Raji (cell line): ENCODE measurements around the gene MAML3.

ENCODE experiments used
- POLR2A ChIP-seq: IDR thresholded peaks from 2 replicates; pipeline ENCODE4 v1.6.1; 2011; ENCODE audit warnings: low read depth, low read length, control low read depth; ENCODE audit not compliant: insufficient read depth

Gene MAML3

DNA sequence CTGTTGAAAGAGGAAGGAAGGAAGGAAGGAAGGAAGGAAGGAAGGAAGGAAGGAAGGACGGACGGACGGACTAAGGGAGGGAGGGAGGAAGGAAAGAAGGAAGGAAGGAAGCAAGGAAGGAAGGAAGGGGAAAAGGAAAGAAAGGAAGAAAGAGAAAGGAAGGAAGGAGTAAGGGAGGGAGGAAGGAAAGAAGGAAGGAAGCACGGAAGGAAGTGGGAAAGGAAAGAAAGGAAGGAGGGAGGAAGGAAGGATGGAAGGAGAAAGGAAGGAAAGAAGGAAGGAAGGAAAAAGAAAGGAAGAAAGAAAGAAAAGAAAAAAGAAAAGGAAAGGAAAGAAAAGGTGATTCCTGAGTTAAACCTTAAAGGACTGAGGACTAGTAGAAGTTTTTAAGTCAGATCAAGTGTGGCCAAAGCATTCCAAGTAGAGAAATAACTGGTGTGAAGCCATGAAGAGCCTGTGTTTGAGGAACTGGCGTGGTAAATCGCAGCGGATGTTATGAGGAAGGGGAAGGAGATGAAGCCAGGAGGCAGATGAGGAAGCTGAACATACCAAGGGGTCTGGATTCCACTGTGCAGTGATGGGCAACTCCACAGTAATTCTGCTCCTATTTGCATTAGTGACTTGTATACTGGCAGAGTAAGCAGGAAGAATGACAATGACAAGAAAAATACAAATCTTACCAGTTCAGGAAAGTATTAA, 324.9 kb downstream of the MAML3 start:
- no peak for TF ChIP-seq POLR2A

DNA sequence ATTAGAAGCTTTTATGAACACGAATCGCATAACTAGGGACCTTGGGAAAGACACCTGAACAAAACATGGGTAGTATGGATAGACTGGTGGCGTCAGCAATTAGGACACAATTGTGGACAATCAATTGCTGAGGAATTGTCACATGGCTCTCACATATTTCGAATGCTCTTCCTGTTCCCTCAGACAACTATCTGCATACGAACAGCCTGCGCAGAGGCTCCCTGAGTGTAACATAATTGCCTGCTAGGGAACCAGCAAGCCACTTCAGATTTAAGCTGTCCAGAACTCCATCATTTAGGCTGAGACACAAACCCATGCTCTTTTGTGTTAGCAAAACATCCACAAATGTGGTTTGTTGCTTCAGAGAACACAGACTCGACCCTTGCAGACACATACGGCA, 327.6 kb downstream of the MAML3 start:
- TF ChIP-seq POLR2A = no peak

DNA sequence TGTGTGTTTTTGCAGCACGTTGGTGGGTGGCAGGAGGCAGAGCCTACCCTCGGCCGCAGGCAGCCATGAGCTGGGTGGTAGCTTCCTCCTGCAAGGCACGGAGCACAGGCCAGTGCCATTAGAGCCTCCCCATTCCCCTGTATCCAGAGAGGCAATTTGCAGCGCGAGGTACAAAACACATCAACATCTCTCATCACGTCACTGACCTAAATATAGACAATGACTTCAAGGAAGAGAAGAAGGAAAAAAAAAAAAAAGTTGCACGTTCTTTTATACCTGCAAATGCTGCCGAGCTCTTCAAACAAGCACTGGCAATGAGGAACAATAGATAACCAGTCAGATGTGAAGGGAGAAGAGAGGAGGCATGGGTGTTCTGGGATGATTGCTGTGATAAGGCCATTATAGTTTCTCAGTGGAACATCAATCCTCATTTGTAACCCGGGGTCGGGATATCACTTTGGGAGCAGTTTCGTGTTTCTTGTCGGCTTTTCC, 328.4 kb downstream of the MAML3 start:
- TF ChIP-seq POLR2A = no peak

DNA sequence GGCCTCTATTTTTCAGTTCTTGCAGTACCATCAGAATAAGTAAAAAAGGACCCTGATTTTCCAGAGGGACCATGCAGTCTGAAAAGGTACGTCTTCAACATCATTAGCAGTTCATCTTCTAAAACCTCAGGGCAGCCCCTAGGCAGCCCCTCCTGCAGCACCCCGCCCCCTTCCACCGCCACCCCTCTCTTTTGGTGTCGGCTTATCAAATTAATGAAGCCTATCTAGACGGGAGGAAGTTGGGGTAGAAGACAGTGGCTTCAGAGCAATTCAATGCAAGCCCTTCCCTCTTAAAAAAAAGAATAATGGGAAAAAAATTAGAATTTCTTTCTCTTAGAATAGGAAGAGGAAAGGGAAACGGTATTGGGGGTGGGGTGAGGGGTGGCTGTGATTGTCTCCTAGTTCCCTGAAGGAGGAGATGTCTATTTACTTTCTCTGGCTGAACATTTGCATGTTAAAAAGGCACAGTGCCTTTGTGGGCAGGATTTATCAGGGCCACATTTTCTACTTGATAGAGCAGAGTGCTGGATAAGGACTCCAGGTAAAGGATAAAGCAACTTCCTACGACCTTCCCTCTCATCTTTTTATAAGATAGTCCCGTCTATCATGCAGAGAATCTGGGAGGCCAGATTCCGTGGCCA, 329.0 kb downstream of the MAML3 start:
- TF ChIP-seq POLR2A = no peak

DNA sequence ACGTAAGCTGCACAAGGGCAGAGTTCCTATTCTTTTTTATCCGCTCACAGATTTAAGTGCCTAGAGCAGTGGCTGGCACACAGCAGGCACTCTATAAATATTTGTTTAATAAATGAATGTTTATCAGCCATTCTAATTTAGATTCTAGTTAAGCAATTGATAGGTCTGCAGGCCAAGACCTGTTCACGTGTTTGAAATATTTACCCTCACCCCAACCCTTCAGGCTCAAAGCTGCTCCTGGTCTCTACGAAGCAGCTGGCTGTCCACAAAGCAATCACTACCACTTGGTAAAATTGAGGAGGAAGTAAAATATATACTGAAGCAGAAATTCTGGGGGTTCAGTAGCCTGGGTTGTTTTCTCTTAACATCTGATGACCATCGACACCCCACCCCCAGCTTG, 330.2 kb downstream of the MAML3 start:
- TF ChIP-seq POLR2A = no peak

DNA sequence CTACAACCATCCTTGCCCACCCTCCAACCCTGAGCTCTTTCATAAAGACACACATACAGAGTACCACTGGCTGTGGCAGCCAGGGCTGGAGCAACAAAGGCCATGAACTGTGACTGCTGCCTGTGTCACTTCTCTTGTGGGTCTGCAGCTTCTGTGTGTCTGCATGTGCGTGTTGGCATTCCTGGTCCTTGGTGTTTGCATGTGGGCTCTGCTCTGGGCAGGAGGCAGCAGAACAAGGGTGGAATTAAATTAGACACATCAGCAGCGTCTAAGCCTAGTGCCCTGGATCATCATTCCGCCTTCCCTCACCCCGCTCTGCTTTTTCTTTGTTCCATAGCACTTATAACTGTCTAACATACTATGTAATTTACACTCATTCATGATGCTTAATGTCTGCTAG, 330.6 kb downstream of the MAML3 start:
- TF ChIP-seq POLR2A = no peak

DNA sequence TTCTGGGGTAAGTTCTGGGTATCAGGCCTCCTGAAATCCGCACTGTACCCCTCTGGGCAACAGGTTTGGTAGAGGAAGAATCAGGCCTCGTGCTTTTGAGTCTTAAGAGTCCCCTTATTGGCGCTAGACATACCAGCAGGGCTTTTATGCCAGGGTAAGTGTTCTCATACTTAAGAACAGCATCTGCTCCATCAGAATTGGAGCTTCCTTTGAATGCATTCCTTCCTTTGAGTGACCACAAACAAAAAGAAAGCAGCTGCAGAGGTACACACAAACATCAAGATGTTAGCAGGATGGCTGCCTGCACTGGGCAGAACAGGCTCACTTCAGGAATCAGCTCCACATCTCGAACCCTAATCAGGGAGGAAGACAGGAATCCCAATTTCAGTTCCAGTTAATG, 331.6 kb downstream of the MAML3 start:
- no peak for TF ChIP-seq POLR2A

DNA sequence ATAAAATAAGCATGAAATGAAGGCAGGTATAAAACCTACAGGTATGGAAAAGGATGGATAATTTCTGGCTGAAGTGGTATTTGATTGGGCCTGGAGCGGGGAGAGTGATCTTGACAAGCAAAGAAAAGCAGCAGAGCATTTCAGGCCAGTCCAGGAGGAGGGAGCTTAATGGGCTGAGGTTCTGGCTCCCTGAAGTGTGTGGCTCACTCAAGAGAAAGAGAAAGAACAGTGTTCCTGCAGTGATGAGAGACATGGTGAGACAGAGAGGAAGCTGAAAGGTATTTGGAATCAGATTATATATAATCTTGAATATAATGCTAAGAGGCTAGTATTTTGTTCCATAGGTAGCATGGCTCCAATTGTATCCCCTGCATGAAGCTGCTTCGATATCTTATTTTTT, 334.9 kb downstream of the MAML3 start:
- no peak for TF ChIP-seq POLR2A

DNA sequence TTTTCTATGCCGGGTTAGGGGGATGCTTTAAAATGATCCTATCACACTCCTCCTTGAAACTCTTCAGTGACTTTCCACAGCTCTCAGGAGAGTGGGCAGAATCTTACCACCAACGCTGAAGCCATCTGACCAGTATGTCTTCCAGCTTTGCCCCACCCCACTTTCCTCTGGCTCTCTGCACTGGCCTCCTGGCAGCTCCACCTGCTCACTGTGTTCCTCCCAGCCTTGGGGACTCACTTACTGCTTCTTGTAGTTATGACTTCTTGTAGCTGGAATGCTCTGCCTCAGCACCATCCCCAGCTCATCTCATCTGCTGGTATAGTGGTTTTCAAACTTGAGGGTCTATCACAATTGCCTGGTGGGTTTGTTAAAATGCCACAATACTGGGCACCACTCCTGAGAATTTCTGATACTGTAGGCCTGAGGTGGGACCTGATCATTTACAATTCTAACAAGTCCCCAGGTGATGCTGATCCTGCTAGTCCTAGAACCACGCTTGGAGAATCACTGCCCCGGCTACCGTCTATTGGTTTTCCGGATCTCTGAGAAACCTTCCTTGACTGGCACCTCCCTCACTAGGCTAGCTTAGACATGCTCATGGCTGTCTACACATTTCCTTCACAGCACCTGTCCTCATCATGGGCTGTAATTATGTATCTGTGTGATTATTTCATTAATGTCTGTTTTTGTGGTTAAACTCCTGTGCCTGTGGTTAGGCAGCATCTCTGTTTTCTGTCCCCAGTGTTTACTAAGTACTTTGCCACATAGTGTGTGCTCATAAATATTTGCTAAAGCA, 336.1 kb downstream of the MAML3 start:
- TF ChIP-seq POLR2A = no peak

DNA sequence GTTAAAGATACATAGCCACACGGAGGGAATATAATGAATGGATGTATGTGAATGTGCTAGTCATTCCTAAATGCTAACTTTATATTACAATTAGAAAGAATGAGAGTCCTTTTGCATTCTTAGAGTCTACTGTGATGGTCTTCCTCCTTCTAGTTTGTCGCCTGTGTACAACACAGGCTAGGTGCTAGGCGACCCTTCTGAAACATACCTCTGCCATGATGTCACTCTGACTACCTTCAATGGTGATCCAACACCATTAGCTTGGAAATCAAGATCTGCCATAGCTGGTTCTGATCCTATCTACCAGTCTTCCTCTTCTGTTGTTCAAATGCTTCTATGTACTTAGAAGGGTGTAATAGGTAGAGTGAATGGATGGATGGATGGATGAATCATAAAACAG, 337.1 kb downstream of the MAML3 start:
- no peak for TF ChIP-seq POLR2A

DNA sequence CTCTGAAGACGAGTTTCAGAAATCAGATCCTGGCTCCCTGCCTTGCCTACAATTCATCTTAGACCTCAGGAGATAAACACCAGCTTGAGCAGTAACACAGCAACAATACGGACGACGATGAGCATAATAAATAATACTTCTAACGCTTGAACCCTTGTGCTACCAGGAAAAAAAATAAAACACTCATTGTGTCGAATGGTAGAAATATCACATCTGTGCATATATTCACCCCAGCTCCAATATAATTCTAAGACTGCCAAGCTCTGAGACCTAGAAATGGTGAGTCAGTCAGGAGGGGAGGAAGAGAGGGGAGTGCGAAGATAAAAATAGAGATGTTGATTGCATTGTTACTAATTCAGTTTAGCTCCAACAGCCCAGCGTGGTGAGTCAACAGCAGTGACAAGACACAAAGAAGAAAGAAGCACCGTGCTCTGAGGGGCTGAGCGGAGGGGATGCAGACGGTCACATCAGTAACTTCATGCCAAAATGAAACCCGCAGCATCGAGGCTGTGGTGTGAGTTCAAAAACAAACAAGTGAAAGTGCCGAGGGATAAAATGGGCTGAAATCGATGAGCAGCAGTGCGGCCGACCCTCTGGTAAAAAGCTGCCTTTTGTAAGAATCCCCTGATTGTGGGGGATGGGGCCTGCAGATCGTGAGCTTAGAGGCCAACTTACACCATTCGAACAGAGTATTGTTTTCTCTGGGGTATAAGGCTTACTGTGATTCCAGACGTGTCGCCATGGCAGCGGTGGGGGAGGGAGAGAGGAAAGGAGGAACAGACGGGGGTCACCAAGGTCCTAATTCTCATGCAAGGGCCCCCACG, 338.0 kb downstream of the MAML3 start:
- no peak for TF ChIP-seq POLR2A

DNA sequence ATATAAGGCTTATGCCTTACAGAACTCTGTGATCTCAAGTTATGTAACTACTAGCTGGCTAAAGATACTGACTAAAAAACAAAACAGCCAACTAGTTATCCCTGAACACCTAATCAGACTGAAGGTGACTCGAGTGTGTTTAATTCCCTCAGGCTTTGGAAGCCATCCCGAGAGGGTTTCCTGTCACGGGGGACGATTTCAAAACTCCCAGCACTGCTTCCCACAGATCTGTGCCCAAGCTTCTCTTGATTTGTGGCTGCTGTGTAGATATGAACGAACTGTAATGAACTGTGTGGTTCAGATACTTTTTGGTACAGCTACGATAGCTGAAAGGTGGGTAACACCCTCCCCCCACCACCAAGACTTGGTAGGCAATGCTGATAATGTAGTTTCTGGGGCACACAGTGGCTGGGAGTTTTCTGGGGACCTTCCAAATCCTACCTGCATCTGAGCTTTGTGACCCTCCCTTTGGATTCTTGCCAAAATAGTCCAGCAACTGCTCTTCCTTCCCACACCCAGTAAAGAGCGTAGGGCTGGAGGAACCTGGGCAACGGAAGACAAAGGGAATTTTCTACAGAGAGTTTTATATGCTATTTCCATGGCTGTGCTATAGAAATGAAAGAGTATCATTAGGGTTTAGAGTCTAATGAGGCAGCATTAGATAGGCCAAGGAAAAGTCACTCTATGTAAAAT, 339.5 kb downstream of the MAML3 start:
- TF ChIP-seq POLR2A = no peak

DNA sequence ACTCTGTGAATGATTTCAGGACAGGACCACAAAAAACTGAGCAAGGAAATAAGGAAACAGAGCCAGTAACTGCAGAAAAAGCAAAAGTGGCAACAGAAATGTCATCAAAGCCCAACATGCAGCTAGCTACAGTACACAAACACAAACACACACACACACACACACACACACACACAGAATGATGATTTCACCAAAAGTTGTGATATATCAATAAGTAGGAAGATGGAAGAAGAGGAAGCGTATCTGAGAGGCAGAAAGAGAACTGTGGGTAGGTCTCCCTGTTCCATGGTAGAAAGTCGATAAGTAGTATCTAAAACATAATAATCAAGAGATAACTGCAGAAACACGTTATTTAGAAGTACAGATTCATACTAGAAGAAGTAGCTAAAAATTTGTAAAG, 340.1 kb downstream of the MAML3 start:
- TF ChIP-seq POLR2A = no peak

DNA sequence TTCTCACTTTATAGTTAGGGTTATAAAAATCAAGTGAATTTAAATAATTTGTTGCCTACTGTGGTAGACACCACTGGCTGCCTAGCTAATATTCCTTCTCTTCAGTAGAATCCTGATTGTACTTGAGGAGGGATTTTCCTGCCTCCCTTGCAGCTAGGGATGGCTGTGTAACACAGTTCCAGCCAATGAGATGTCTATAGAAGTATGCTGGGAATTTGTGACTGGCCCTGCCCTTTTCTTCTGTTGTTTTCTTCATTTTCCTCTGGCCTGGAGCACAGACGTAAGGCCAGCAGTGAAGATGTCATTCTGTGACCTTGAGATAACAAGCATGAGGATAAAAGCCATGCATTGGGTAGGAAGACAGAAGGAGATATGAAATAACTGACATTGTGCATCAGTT, 343.3 kb downstream of the MAML3 start:
- no peak for TF ChIP-seq POLR2A

DNA sequence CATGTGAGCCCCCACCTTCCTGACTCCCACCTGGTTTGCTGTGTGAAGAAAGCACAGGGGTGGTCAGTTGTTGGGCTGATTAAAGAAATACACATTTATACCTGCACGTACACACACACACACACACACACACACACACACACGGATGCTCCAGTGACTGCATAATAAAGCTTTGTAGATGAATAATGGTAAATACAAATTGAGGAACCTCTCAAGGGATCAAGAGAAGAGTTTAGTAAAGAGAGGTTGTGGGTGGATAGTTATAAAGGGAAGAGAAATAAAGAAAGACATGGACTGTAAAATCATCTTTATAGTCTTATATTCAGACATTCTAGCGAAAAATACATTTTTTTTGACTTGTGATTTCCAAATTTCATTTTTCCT, 344.2 kb downstream of the MAML3 start:
- TF ChIP-seq POLR2A = no peak
